ENCODE results near the gene STK10. TPM values are rescaled to one million over a fixed set of nuclear protein-coding genes. Genes with fewer than 3 reads are reported as not detected.

STK10 gene
- total RNA-seq, 1 experiment from 2014 or later, result 22.9 TPM

DNA sequence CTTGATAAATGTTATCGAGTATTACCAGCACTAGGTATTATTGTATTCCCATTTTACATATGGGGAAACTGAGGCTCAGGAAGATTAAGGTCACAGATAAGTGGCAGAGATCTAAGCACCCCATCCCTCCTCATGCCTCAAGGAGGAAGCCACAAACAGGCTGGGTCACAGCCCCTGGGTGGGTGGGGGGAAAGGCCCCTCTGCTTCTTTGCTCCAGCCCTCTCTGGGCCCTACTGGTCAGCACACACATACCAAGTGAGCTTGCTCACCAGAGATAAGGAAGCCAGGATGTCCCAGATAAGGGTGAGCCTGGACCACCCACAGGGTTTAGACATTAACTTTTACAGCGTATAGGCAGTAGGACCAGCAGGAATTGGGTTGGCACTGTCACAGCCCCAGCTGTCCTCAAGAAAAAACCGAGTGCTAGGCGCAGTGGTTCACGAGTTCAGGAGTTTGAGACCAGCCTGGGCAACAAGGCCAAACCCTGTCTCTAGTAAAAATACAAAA is 45.3 kb downstream of the STK10 start:
- Histone ChIP-seq H3K4me3 (replicated peaks in 1 of 2; ENCODE audit: low read depth in 1 of 2, low read length in 2 of 2) (no peak overlapping the region), H3K27me3 (ENCODE audit: insufficient read depth, low read length) (no peaks in the 10 kb centered on the region), H4K20me1 (ENCODE audit: insufficient read depth) (no peaks in the 10 kb centered on the region), H3K27ac (ENCODE audit: low read depth, low read length) (no peak overlapping the region), H3K9me2 (ENCODE audit: insufficient read depth) (no peaks in the 10 kb centered on the region), H3K4me2 (ENCODE audit: low read length) (no peak overlapping the region), H3K79me2 (ENCODE audit: insufficient read depth, low read length) (no peaks in the 10 kb centered on the region), H3K36me3 (ENCODE audit: control insufficient read depth in 1 of 2, insufficient read depth in 2 of 2, low read length in 2 of 2) (no peaks in the 10 kb centered on the region), H2AFZ (ENCODE audit: low read depth, low read length, poor library complexity, severe bottlenecking) (no peak overlapping the region), H3K9ac (ENCODE audit: low read length) (no peak overlapping the region), H3K9me3 (ENCODE audit: control insufficient read depth in 1 of 2, insufficient read depth in 1 of 2, low read depth in 1 of 2, low read length in 2 of 2) (no peaks in the 10 kb centered on the region), H3K4me1 (ENCODE audit: control insufficient read depth in 1 of 2, insufficient read depth in 2 of 2, low read length in 2 of 2) (no peaks in the 10 kb centered on the region)
- intact Hi-C loops (cut with micrococcal nuclease), result no loop called here
- ATAC-seq (no peak), DNase-seq (ENCODE audit: low read depth, low spot score) (no peak)
- CTCF ChIA-PET, result no interaction called here
- POLR2A ChIA-PET, result no interaction called here
- RAD21 ChIA-PET (ENCODE audit: low non-redundant PET in 1 of 2, low total read pairs in 2 of 2, uncharacterized antibody in 2 of 2, unreplicated experiment in 2 of 2), result no interaction called here
- BruUV-seq (replicated peaks), result no TSS peak
- TF ChIP-seq, protein P1, sequence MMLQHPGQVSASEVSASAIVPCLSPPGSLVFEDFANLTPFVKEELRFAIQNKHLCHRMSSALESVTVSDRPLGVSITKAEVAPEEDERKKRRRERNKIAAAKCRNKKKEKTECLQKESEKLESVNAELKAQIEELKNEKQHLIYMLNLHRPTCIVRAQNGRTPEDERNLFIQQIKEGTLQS (IDR thresholded peaks at IDR 0.05), result no peak
- TF ChIP-seq JUND (IDR thresholded peaks at IDR 0.05) (no peak), ELF1 (IDR thresholded peaks at IDR 0.05; ENCODE audit: borderline replicate concordance, low read depth) (no peak), EZH2 (IDR thresholded peaks at IDR 0.05) (no peak)

DNA sequence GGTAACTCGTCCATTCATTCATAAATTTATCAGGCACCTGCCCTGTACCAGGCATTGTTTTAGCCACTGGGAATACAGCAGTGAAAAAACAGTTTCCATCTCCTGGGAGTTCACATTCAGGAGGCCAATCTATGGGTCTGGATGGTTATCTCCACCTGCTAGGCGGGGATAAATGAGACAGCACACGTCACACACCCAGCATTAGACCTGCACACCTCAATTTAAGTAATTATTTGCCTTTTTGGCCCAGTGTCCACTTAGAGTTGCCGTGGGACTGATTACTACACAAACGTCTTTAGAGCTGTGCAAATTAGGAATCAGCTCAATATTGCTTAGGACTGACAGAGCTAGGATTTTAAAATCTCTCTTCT is 46.1 kb downstream of the STK10 start:
- H4K20me1 ChIP-seq (ENCODE audit: insufficient read depth), result no peaks in the 10 kb centered on the region
- no peak for ATAC-seq
- ChIA-PET POLR2A (no interaction called here), RAD21 (ENCODE audit: low non-redundant PET in 1 of 2, low total read pairs in 2 of 2, uncharacterized antibody in 2 of 2, unreplicated experiment in 2 of 2) (no interaction called here), CTCF (no interaction called here)
- no peaks in the 10 kb centered on the region for H3K27me3 ChIP-seq (ENCODE audit: insufficient read depth, low read length)
- no peaks in the 10 kb centered on the region for H3K79me2 ChIP-seq (ENCODE audit: insufficient read depth, low read length)
- H2AFZ ChIP-seq (ENCODE audit: low read depth, low read length, poor library complexity, severe bottlenecking), result no peak overlapping the region
- no peak overlapping the region for H3K9ac ChIP-seq (ENCODE audit: low read length)
- H3K4me1 ChIP-seq (ENCODE audit: control insufficient read depth in 1 of 2, insufficient read depth in 2 of 2, low read length in 2 of 2), result no peaks in the 10 kb centered on the region
- no peak overlapping the region for H3K4me2 ChIP-seq (ENCODE audit: low read length)
- DNase-seq (ENCODE audit: low read depth, low spot score), result no peak
- no peaks in the 10 kb centered on the region for H3K9me3 ChIP-seq (ENCODE audit: control insufficient read depth in 1 of 2, insufficient read depth in 1 of 2, low read depth in 1 of 2, low read length in 2 of 2)
- no TSS peak for BruUV-seq (replicated peaks)
- H3K36me3 ChIP-seq (ENCODE audit: control insufficient read depth in 1 of 2, insufficient read depth in 2 of 2, low read length in 2 of 2), result no peaks in the 10 kb centered on the region
- no peak overlapping the region for H3K4me3 ChIP-seq (replicated peaks in 1 of 2; ENCODE audit: low read depth in 1 of 2, low read length in 2 of 2)
- intact Hi-C loops (cut with micrococcal nuclease), result no loop called here
- H3K9me2 ChIP-seq (ENCODE audit: insufficient read depth), result no peaks in the 10 kb centered on the region
- H3K27ac ChIP-seq (ENCODE audit: low read depth, low read length), result no peak overlapping the region
- TF ChIP-seq ELF1 (IDR thresholded peaks at IDR 0.05; ENCODE audit: borderline replicate concordance, low read depth) (no peak), SIN3A (IDR thresholded peaks at IDR 0.05; ENCODE audit: low read depth) (no peak), JUND (IDR thresholded peaks at IDR 0.05) (no peak), FOSL1 (IDR thresholded peaks at IDR 0.05; ENCODE audit: low read depth) (no peak), YY1 (IDR thresholded peaks at IDR 0.05; ENCODE audit: extremely low read depth, insufficient replicate concordance, low read depth, low read length) (no peak), TCF7L2 (IDR thresholded peaks at IDR 0.05; ENCODE audit: borderline replicate concordance, extremely low read depth, insufficient read depth, insufficient read length) (no peak), EGR1 (IDR thresholded peaks at IDR 0.05; ENCODE audit: low read depth) (no peak), ZNF274 (IDR thresholded peaks at IDR 0.05; ENCODE audit: low read depth, low read length) (no peak), SP1 (IDR thresholded peaks at IDR 0.05; ENCODE audit: low read depth) (no peak), RAD21 (IDR thresholded peaks at IDR 0.05; ENCODE audit: low read depth) (no peak), SRF (IDR thresholded peaks at IDR 0.05; ENCODE audit: low read depth) (no peak), CBX3 (IDR thresholded peaks at IDR 0.05; ENCODE audit: low read depth) (no peak)
- TF ChIP-seq, protein P1 (IDR thresholded peaks at IDR 0.05), result no peak
- TF ChIP-seq, protein P2, sequence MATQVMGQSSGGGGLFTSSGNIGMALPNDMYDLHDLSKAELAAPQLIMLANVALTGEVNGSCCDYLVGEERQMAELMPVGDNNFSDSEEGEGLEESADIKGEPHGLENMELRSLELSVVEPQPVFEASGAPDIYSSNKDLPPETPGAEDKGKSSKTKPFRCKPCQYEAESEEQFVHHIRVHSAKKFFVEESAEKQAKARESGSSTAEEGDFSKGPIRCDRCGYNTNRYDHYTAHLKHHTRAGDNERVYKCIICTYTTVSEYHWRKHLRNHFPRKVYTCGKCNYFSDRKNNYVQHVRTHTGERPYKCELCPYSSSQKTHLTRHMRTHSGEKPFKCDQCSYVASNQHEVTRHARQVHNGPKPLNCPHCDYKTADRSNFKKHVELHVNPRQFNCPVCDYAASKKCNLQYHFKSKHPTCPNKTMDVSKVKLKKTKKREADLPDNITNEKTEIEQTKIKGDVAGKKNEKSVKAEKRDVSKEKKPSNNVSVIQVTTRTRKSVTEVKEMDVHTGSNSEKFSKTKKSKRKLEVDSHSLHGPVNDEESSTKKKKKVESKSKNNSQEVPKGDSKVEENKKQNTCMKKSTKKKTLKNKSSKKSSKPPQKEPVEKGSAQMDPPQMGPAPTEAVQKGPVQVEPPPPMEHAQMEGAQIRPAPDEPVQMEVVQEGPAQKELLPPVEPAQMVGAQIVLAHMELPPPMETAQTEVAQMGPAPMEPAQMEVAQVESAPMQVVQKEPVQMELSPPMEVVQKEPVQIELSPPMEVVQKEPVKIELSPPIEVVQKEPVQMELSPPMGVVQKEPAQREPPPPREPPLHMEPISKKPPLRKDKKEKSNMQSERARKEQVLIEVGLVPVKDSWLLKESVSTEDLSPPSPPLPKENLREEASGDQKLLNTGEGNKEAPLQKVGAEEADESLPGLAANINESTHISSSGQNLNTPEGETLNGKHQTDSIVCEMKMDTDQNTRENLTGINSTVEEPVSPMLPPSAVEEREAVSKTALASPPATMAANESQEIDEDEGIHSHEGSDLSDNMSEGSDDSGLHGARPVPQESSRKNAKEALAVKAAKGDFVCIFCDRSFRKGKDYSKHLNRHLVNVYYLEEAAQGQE (IDR thresholded peaks at IDR 0.05; ENCODE audit: low read depth), result no peak
- TF ChIP-seq, protein P3, sequence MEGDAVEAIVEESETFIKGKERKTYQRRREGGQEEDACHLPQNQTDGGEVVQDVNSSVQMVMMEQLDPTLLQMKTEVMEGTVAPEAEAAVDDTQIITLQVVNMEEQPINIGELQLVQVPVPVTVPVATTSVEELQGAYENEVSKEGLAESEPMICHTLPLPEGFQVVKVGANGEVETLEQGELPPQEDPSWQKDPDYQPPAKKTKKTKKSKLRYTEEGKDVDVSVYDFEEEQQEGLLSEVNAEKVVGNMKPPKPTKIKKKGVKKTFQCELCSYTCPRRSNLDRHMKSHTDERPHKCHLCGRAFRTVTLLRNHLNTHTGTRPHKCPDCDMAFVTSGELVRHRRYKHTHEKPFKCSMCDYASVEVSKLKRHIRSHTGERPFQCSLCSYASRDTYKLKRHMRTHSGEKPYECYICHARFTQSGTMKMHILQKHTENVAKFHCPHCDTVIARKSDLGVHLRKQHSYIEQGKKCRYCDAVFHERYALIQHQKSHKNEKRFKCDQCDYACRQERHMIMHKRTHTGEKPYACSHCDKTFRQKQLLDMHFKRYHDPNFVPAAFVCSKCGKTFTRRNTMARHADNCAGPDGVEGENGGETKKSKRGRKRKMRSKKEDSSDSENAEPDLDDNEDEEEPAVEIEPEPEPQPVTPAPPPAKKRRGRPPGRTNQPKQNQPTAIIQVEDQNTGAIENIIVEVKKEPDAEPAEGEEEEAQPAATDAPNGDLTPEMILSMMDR (IDR thresholded peaks at IDR 0.05 in 2 of 3, conservative IDR thresholded peaks at IDR 0.05 in 1 of 3; ENCODE audit: borderline replicate concordance in 1 of 3, insufficient read depth in 1 of 3, low read depth in 2 of 3, low read length in 2 of 3), result no peak
